HCT116 (cell line): ENCODE measurements around the gene NUP210. TPM values are rescaled to one million over a fixed set of nuclear protein-coding genes. Genes with fewer than 3 reads are reported as not detected.

Experiments used
- ATAC-seq: fragments of 200-7000 bp; cut with Tn5 transposase; 2 replicates; pipeline ENCODE4 v1.9.1; 2020; ENCODE audit warnings: mild to moderate bottlenecking, moderate library complexity
- BruUV-seq: library from RNA; stranded (reverse); fragments of 400-500 nt; replicated peaks from 2 replicates; lab custom pipeline; 2021; lab: Mats Ljungman, UMichigan
- CTCF ChIA-PET: fragments of 300-600 bp; sonication (Branson Sonifier 250); formaldehyde crosslinking; loops from one replicate; lab custom pipeline; 2021; ENCODE audit warnings: antibody characterized with exemption; lab: Charles Lee
- POLR2A ChIA-PET: fragments of 300-600, 350-600 bp; sonication (Branson Sonifier 250); formaldehyde crosslinking; loops from one replicate; lab custom pipeline; 2021; ENCODE audit warnings: antibody characterized with exemption; lab: Charles Lee
- RAD21 ChIA-PET, 2 experiments: fragments of 300-600 bp; sonication (Branson Sonifier 250); formaldehyde crosslinking; loops; one replicate each; lab custom pipeline; 2023; ENCODE audit warnings: low total read pairs in 2 of 2; ENCODE audit not compliant: uncharacterized antibody in 2 of 2, unreplicated experiment in 2 of 2, low non-redundant PET in 1 of 2; lab: Charles Lee
- DNase-seq: peaks from one replicate; pipeline ENCODE4 v3.0.0-alpha.2; 2010; ENCODE audit warnings: low read depth, low spot score
- H2AFZ ChIP-seq: fragments of 200-600 bp; shearing (Covaris generic), sonication (generic); 2 replicates; pipeline ENCODE4 v1.6.1; 2017; ENCODE audit warnings: low read depth, mixed run types, mixed read lengths, antibody characterized with exemption, low read length; ENCODE audit not compliant: poor library complexity, severe bottlenecking
- H3K27ac ChIP-seq: 2 replicates; pipeline ENCODE4 v1.5.1; 2012; ENCODE audit warnings: low read depth, low read length
- H3K27me3 ChIP-seq: fragments of 200-600 bp; sonication (generic); 2 replicates; pipeline ENCODE4 v1.6.1; 2016; ENCODE audit warnings: mixed run types, low read length, mixed read lengths; ENCODE audit not compliant: insufficient read depth
- H3K36me3 ChIP-seq, 2 experiments: fragments of 200-500 bp in 1 of 2; fragments of 200-600 bp in 1 of 2; sonication (Bioruptor generic) in 1 of 2; sonication (generic) in 1 of 2; 2 replicates each; pipeline versions ENCODE4 v1.5.1 to v1.6.1; 2014 to 2016; ENCODE audit warnings: low read length in 2 of 2, inconsistent platforms in 1 of 2, mixed read lengths in 1 of 2, mixed run types in 1 of 2; ENCODE audit not compliant: insufficient read depth in 2 of 2, control insufficient read depth in 1 of 2
- H3K4me1 ChIP-seq, 2 experiments: fragments of 200-600 bp in 1 of 2; sonication (generic) in 1 of 2; 2 replicates each; pipeline versions ENCODE4 v1.5.1 to v1.6.1; 2012 to 2017; ENCODE audit warnings: low read length in 2 of 2, inconsistent platforms in 1 of 2, mild to moderate bottlenecking in 1 of 2, mixed read lengths in 1 of 2, mixed run types in 1 of 2, moderate library complexity in 1 of 2; ENCODE audit not compliant: insufficient read depth in 2 of 2, control insufficient read depth in 1 of 2
- H3K4me2 ChIP-seq: fragments of 200-600 bp; sonication (generic); 2 replicates; pipeline ENCODE4 v1.6.1; 2017; ENCODE audit warnings: mixed run types, low read length, mixed read lengths
- H3K4me3 ChIP-seq, 2 experiments: fragments of 200-600 bp in 1 of 2; sonication (generic) in 1 of 2; replicated peaks in 1 of 2; 2 replicates each; pipeline ENCODE4 v1.5.1; 2011 to 2016; ENCODE audit warnings: low read length in 2 of 2, control low read depth in 1 of 2, low read depth in 1 of 2, mild to moderate bottlenecking in 1 of 2, mixed read lengths in 1 of 2, mixed run types in 1 of 2
- H3K79me2 ChIP-seq: fragments of 200-600 bp; sonication (generic); 2 replicates; pipeline ENCODE4 v1.6.1; 2017; ENCODE audit warnings: mild to moderate bottlenecking, mixed run types, low read length, moderate library complexity, mixed read lengths; ENCODE audit not compliant: insufficient read depth
- H3K9ac ChIP-seq: fragments of 200-600 bp; sonication (generic); 2 replicates; pipeline ENCODE4 v1.6.1; 2016; ENCODE audit warnings: low read length, mixed read lengths
- H3K9me2 ChIP-seq: fragments of 200-600 bp; sonication (generic), shearing (Covaris generic); 2 replicates; pipeline ENCODE4 v1.6.1; 2017; ENCODE audit warnings: mixed run types, mild to moderate bottlenecking, moderate library complexity; ENCODE audit not compliant: insufficient read depth
- H3K9me3 ChIP-seq, 2 experiments: fragments of 200-500 bp in 1 of 2; fragments of 200-600 bp in 1 of 2; sonication (Bioruptor generic) in 1 of 2; sonication (generic) in 1 of 2; 2 replicates each; pipeline ENCODE4 v1.6.1; 2014 to 2017; ENCODE audit warnings: low read length in 2 of 2, mixed read lengths in 2 of 2, inconsistent platforms in 1 of 2, low read depth in 1 of 2, mild to moderate bottlenecking in 1 of 2, mixed run types in 1 of 2, moderate library complexity in 1 of 2; ENCODE audit not compliant: control insufficient read depth in 1 of 2, insufficient read depth in 1 of 2
- H4K20me1 ChIP-seq: fragments of 200-600 bp; sonication (generic), shearing (Covaris generic); 2 replicates; pipeline ENCODE4 v1.6.1; 2017; ENCODE audit warnings: mixed run types, mild to moderate bottlenecking, moderate library complexity; ENCODE audit not compliant: insufficient read depth
- CTCF ChIP-seq, 3 experiments: fragments of 200-600 bp in 1 of 3; sonication (generic) in 1 of 3; IDR thresholded peaks in 2 of 3; conservative IDR thresholded peaks in 1 of 3; 2 replicates each; pipeline ENCODE4 v1.5.1; 2012 to 2017; ENCODE audit warnings: low read depth in 2 of 3, low read length in 2 of 3, antibody characterized with exemption in 1 of 3, borderline replicate concordance in 1 of 3, control low read depth in 1 of 3, mild to moderate bottlenecking in 1 of 3, mixed read lengths in 1 of 3, mixed run types in 1 of 3, moderate library complexity in 1 of 3; ENCODE audit not compliant: insufficient read depth in 1 of 3
- ELF1 ChIP-seq: IDR thresholded peaks from 2 replicates; pipeline ENCODE4 v1.6.1; 2012; ENCODE audit warnings: low read depth, borderline replicate concordance
- EZH2phosphoT487 ChIP-seq: fragments of 200-600 bp; IDR thresholded peaks from 2 replicates; pipeline ENCODE4 v1.6.1; 2018; ENCODE audit warnings: antibody characterized with exemption, borderline replicate concordance
- FOSL1 ChIP-seq: IDR thresholded peaks from 2 replicates; pipeline ENCODE4 v1.6.1; 2012; ENCODE audit warnings: low read depth
- POLR2A ChIP-seq: IDR thresholded peaks from 2 replicates; pipeline ENCODE4 v1.7.0; 2011; ENCODE audit warnings: borderline replicate concordance; ENCODE audit not compliant: insufficient read depth, insufficient read length; ENCODE audit errors: extremely low read depth
- SP1 ChIP-seq: IDR thresholded peaks from 2 replicates; pipeline ENCODE4 v1.6.1; 2012; ENCODE audit warnings: low read depth
- SRF ChIP-seq: IDR thresholded peaks from 2 replicates; pipeline ENCODE4 v1.6.1; 2012; ENCODE audit warnings: low read depth
- TCF7L2 ChIP-seq: IDR thresholded peaks from 2 replicates; pipeline ENCODE4 v1.7.0; 2011; ENCODE audit warnings: borderline replicate concordance, inconsistent platforms; ENCODE audit not compliant: insufficient read depth, insufficient read length; ENCODE audit errors: extremely low read depth
- YY1 ChIP-seq: IDR thresholded peaks from 2 replicates; pipeline ENCODE4 v1.6.1; 2011; ENCODE audit warnings: low read length, low read depth, moderate library complexity, mild to moderate bottlenecking; ENCODE audit not compliant: insufficient replicate concordance; ENCODE audit errors: extremely low read depth
- ZBTB33 ChIP-seq: IDR thresholded peaks from 2 replicates; pipeline ENCODE4 v1.6.1; 2011; ENCODE audit warnings: mild to moderate bottlenecking, low read length, moderate library complexity; ENCODE audit not compliant: insufficient replicate concordance; ENCODE audit errors: extremely low read depth
- ZFX ChIP-seq: fragments of 450-650 bp; IDR thresholded peaks from 2 replicates; pipeline ENCODE4 v1.6.1; 2017
- ZNF274 ChIP-seq: fragments of 200-500 bp; sonication (Bioruptor generic); IDR thresholded peaks from 2 replicates; pipeline ENCODE4 v1.6.1; 2014; ENCODE audit warnings: mild to moderate bottlenecking, low read depth, low read length, inconsistent platforms
- intact Hi-C: fragments of 100-400 bp; cut with micrococcal nuclease; formaldehyde crosslinking; loops from 2 replicates; pipeline ENCODE4 v1.10.0; 2022
- total RNA-seq: library from RNA; stranded (reverse); gene quantifications from one replicate; pipeline ENCODE4 v1.2.1, GENCODE V29; 2021; ENCODE audit not compliant: unreplicated experiment

NUP210 gene
- total RNA-seq, 1 experiment from 2014 or later, result 74.9 TPM

- Histone ChIP-seq H3K27me3 (no peaks in the 10 kb centered on the region), H4K20me1 (no peaks in the 10 kb centered on the region), H3K36me3 (no peaks in the 10 kb centered on the region), H3K4me2 (no peak overlapping the region), H3K9ac (no peak overlapping the region), H3K79me2 (no peaks in the 10 kb centered on the region), H2AFZ (no peak overlapping the region), H3K9me2 (no peaks in the 10 kb centered on the region), H3K4me3 (no peak overlapping the region), H3K9me3 (no peaks in the 10 kb centered on the region), H3K4me1 (peaks cover 0 to 5% of the 10 kb centered on the region in 2 experiments; a peak in 1 of 4 replicates), H3K27ac (no peak overlapping the region)
- CTCF ChIA-PET, result no interaction called here
- POLR2A ChIA-PET, result no interaction called here
- intact Hi-C loops, result no loop called here
- no peak for DNase-seq
- TF ChIP-seq EZH2phosphoT487 (no peak), ELF1 (no peak)
- RAD21 ChIA-PET, result no interaction called here
- no TSS peak for BruUV-seq
- ATAC-seq, result peak; percentile 53; the same call in 1 of the 2 replicates
Measured at GRCh38 chr3:13269711-13270378, 150.3 kb downstream of the NUP210 start.

GRCh38 chr3:13268961-13269441 is 151.1 kb downstream of the NUP210 start:
- ATAC-seq (no peak), DNase-seq (no peak)
- Histone ChIP-seq H3K27ac (no peak overlapping the region), H3K9me3 (no peaks in the 10 kb centered on the region), H3K4me1 (peaks cover 0 to 5% of the 10 kb centered on the region in 2 experiments; a peak in 1 of 4 replicates), H2AFZ (no peak overlapping the region), H4K20me1 (no peaks in the 10 kb centered on the region), H3K9ac (no peak overlapping the region), H3K79me2 (no peaks in the 10 kb centered on the region), H3K27me3 (no peaks in the 10 kb centered on the region), H3K4me2 (no peak overlapping the region), H3K36me3 (no peaks in the 10 kb centered on the region), H3K4me3 (no peak overlapping the region), H3K9me2 (no peaks in the 10 kb centered on the region)
- ChIA-PET RAD21 (no interaction called here), CTCF (no interaction called here), POLR2A (no interaction called here)
- intact Hi-C loops, result no loop called here
- no TSS peak for BruUV-seq
- TF ChIP-seq YY1 (no peak), SP1 (no peak), CTCF (IDR thresholded peaks at IDR 0.05 in 2 of 3, conservative IDR thresholded peaks at IDR 0.05 in 1 of 3; ENCODE audit: borderline replicate concordance in 1 of 3, insufficient read depth in 1 of 3, low read depth in 2 of 3, low read length in 2 of 3) (no peak), ELF1 (no peak), ZFX (no peak), SRF (no peak), FOSL1 (no peak), ZBTB33 (no peak), TCF7L2 (no peak), POLR2A (no peak), ZNF274 (no peak)
